ENCODE data around the gene PROCA1. TPM values are rescaled to one million over a fixed set of nuclear protein-coding genes. Genes with fewer than 3 reads are reported as not detected.

The PROCA1 gene
- polyA plus RNA-seq, 3 donors: 0.31 to 8.9 (median 0.78) TPM

GRCh38 chr17:28693869-28694268 is 17.8 kb downstream of the PROCA1 start:
- Histone ChIP-seq H3K4me3 (replicated peaks in 1 of 3; ENCODE audit: low read depth in 2 of 3, low read length in 3 of 3) (no peak overlapping the region), H3K9ac (ENCODE audit: insufficient read depth, low read length, poor library complexity, severe bottlenecking) (no peak overlapping the region), H3K79me2 (ENCODE audit: insufficient read depth, low read length) (no peaks in the 10 kb centered on the region), H2AFZ (ENCODE audit: insufficient read depth, low read depth, low read length, poor library complexity, severe bottlenecking) (no peak overlapping the region), H3K27me3 (ENCODE audit: control insufficient read depth in 2 of 2, insufficient read depth in 2 of 2, low read length in 2 of 2) (no peaks in the 10 kb centered on the region), H3K36me3 (replicated peaks in 1 of 2; ENCODE audit: control insufficient read depth in 1 of 2, insufficient read depth in 2 of 2, low read length in 2 of 2) (peaks cover 91 to 100% of the 10 kb centered on the region in 2 donors), H3K4me1 (ENCODE audit: control insufficient read depth in 1 of 2, insufficient read depth in 2 of 2, low read length in 2 of 2) (no peaks in the 10 kb centered on the region), H3K9me3 (replicated peaks in 1 of 2; ENCODE audit: control insufficient read depth in 1 of 2, insufficient read depth in 1 of 2, low read length in 2 of 2) (no peaks in the 10 kb centered on the region), H3K4me2 (replicated peaks; ENCODE audit: extremely low read depth, low read length, poor library complexity, severe bottlenecking) (no peak overlapping the region), H3K27ac (ENCODE audit: low read depth in 1 of 2, low read length in 2 of 2) (no peak overlapping the region), H4K20me1 (ENCODE audit: insufficient read depth, low read length) (peaks cover 10% of the 10 kb centered on the region)
- Mint-ChIP-seq H3K4me1 (no peaks in the 10 kb centered on the region), H3K36me3 (peaks cover 89 to 100% of the 10 kb centered on the region in 2 donors), H3K27me3 (ENCODE audit: low read depth in 3 of 3) (no peaks in the 10 kb centered on the region), H3K9me3 (no peaks in the 10 kb centered on the region), H3K27ac (no peak overlapping the region), H3K4me3 (no peak overlapping the region)
- WGBS (ENCODE audit: insufficient coverage): 100% methylated on average over 1 of the region's 1 CpG
- no peak for TF ChIP-seq CTCF (IDR thresholded peaks at IDR 0.05)
- intact Hi-C loops (cut with micrococcal nuclease): no loop called here
- DNase-seq: no peak

- no peak overlapping the region for H3K4me2 ChIP-seq (replicated peaks; ENCODE audit: extremely low read depth, low read length, poor library complexity, severe bottlenecking)
- no peaks in the 10 kb centered on the region for H3K9me3 ChIP-seq (replicated peaks in 1 of 2; ENCODE audit: control insufficient read depth in 1 of 2, insufficient read depth in 1 of 2, low read length in 2 of 2)
- intact Hi-C loops (cut with micrococcal nuclease): no loop called here
- H3K4me3 Mint-ChIP-seq: no peak overlapping the region
- peaks cover 91 to 100% of the 10 kb centered on the region in 2 donors for H3K36me3 ChIP-seq (replicated peaks in 1 of 2; ENCODE audit: control insufficient read depth in 1 of 2, insufficient read depth in 2 of 2, low read length in 2 of 2)
- no peak for TF ChIP-seq CTCF (IDR thresholded peaks at IDR 0.05)
- no peak overlapping the region for H3K27ac Mint-ChIP-seq
- no peaks in the 10 kb centered on the region for H3K4me1 Mint-ChIP-seq
- H3K9ac ChIP-seq (ENCODE audit: insufficient read depth, low read length, poor library complexity, severe bottlenecking): no peak overlapping the region
- H3K4me3 ChIP-seq (replicated peaks in 1 of 3; ENCODE audit: low read depth in 2 of 3, low read length in 3 of 3): no peak overlapping the region
- DNase-seq: no peak
- H2AFZ ChIP-seq (ENCODE audit: insufficient read depth, low read depth, low read length, poor library complexity, severe bottlenecking): no peak overlapping the region
- H3K79me2 ChIP-seq (ENCODE audit: insufficient read depth, low read length): no peaks in the 10 kb centered on the region
- H3K4me1 ChIP-seq (ENCODE audit: control insufficient read depth in 1 of 2, insufficient read depth in 2 of 2, low read length in 2 of 2): no peaks in the 10 kb centered on the region
- no peak overlapping the region for H3K27ac ChIP-seq (ENCODE audit: low read depth in 1 of 2, low read length in 2 of 2)
- H3K27me3 ChIP-seq (ENCODE audit: control insufficient read depth in 2 of 2, insufficient read depth in 2 of 2, low read length in 2 of 2): no peaks in the 10 kb centered on the region
- no peaks in the 10 kb centered on the region for H3K27me3 Mint-ChIP-seq (ENCODE audit: low read depth in 3 of 3)
- peaks cover 88 to 99% of the 10 kb centered on the region in 2 donors for H3K36me3 Mint-ChIP-seq
- no peaks in the 10 kb centered on the region for H3K9me3 Mint-ChIP-seq
- H4K20me1 ChIP-seq (ENCODE audit: insufficient read depth, low read length): no peaks in the 10 kb centered on the region
- no CpG with 5 or more reads among the region's 3 CpGs for WGBS (ENCODE audit: insufficient coverage)
Observed at GRCh38 chr17:28689011-28689410, 22.7 kb downstream of the PROCA1 start.

Data from CD14-positive monocyte (primary cell).